ENCODE data around the gene SLC7A10. TPM values are rescaled to one million over a fixed set of nuclear protein-coding genes. Genes with fewer than 3 reads are reported as not detected.

Gene SLC7A10
- total RNA-seq, 2 experiments from 2014 or later, result not detected

- ATAC-seq (ENCODE audit: poor library complexity), result no peak
- H3K4me3 Mint-ChIP-seq, result no peak overlapping the region
- H3K27ac Mint-ChIP-seq, result no peak overlapping the region
- no peak for DNase-seq
- TF ChIP-seq CTCF (IDR thresholded peaks at IDR 0.05), result no peak
- peaks cover 42% of the 10 kb centered on the region for H3K27me3 Mint-ChIP-seq
- H3K36me3 Mint-ChIP-seq (ENCODE audit: low read depth), result no peaks in the 10 kb centered on the region
- H3K4me1 ChIP-seq (ENCODE audit: insufficient read depth, low read length), result peaks cover 12% of the 10 kb centered on the region
- no peak overlapping the region for H3K4me3 ChIP-seq (ENCODE audit: low read length)
- H3K9me3 ChIP-seq (ENCODE audit: control insufficient read depth in 1 of 2, insufficient read depth in 1 of 2, low read length in 2 of 2), result peaks cover 0 to 8% of the 10 kb centered on the region in 2 experiments
- ChIA-PET CTCF (no interaction called here), POLR2A (no interaction called here)
- H3K36me3 ChIP-seq (ENCODE audit: insufficient read depth, low read length), result no peaks in the 10 kb centered on the region
- no peak overlapping the region for H3K27ac ChIP-seq (ENCODE audit: low read depth in 1 of 2, low read length in 2 of 2)
- no peaks in the 10 kb centered on the region for H3K9me3 Mint-ChIP-seq
- intact Hi-C loops (cut with DNase I, micrococcal nuclease), result no loop called here
- H3K27me3 ChIP-seq (ENCODE audit: control insufficient read depth in 1 of 2, insufficient read depth in 2 of 2, low read length in 2 of 2), result peaks cover 28 to 33% of the 10 kb centered on the region in 2 experiments
- H3K4me1 Mint-ChIP-seq (ENCODE audit: low read depth), result peaks cover 12% of the 10 kb centered on the region
These were observed 4.0 kb downstream of the SLC7A10 start for GRCh38 chr19:33221638-33222037.

DNA sequence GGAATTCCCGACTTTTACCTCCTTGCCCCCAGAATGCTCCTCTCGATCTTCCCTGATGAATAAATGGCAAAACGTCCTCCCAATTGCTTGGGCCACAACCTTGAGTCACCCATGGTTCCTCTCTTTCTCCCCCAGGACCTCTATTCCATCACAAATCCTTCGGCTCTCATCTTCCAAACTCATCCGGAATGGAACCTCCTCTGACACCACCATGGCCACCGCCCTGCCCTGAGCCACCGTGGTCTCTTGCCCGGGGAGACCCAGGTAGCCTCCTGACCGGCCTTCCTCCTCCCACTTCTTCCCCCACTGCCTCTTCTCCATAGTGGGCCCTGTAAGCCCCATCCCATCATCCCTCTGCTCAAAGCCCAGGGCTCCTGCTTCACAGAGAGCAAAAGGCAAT is 4.9 kb downstream of the SLC7A10 start:
- Mint-ChIP-seq H3K27me3 (peaks cover 34% of the 10 kb centered on the region), H3K27ac (no peak overlapping the region), H3K4me1 (ENCODE audit: low read depth) (peaks cover 4% of the 10 kb centered on the region), H3K4me3 (no peak overlapping the region), H3K36me3 (ENCODE audit: low read depth) (no peaks in the 10 kb centered on the region), H3K9me3 (no peaks in the 10 kb centered on the region)
- ChIA-PET CTCF (no interaction called here), POLR2A (no interaction called here)
- H3K4me1 ChIP-seq (ENCODE audit: insufficient read depth, low read length), result peaks cover 4% of the 10 kb centered on the region
- ATAC-seq (ENCODE audit: poor library complexity), result no peak
- TF ChIP-seq CTCF (IDR thresholded peaks at IDR 0.05), result no peak
- no peaks in the 10 kb centered on the region for H3K36me3 ChIP-seq (ENCODE audit: insufficient read depth, low read length)
- no peak overlapping the region for H3K4me3 ChIP-seq (ENCODE audit: low read length)
- peaks cover 21 to 25% of the 10 kb centered on the region in 2 experiments for H3K27me3 ChIP-seq (ENCODE audit: control insufficient read depth in 1 of 2, insufficient read depth in 2 of 2, low read length in 2 of 2)
- DNase-seq, result no peak
- peaks cover 0 to 8% of the 10 kb centered on the region in 2 experiments for H3K9me3 ChIP-seq (ENCODE audit: control insufficient read depth in 1 of 2, insufficient read depth in 1 of 2, low read length in 2 of 2)
- no peak overlapping the region for H3K27ac ChIP-seq (ENCODE audit: low read depth in 1 of 2, low read length in 2 of 2)
- intact Hi-C loops (cut with DNase I, micrococcal nuclease), result no loop called here

DNA sequence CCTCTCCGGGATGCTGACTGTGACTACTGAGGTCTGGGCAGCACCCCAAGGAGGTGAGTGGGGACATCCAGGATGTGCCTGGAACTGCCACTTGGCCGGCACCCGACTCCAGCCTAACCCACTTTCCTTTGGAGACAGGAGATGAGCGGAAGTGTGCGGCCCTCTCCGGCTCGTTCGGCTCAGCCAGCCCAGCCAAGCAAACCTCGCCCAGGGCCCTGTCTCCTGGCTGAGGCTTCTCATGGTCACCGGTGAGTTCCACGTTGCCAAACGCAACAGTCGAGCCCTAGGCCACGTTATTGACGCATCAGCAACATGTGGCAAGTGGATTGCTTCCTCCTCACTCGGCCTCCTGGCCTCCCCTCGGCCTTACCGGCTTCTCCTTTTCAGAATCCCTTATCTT is 5.5 kb downstream of the SLC7A10 start:
- peaks cover 3% of the 10 kb centered on the region for H3K4me1 Mint-ChIP-seq (ENCODE audit: low read depth)
- POLR2A ChIA-PET, result no interaction called here
- Histone ChIP-seq H3K27ac (ENCODE audit: low read depth in 1 of 2, low read length in 2 of 2) (no peak overlapping the region), H3K4me1 (ENCODE audit: insufficient read depth, low read length) (peaks cover under 1% of the 10 kb centered on the region), H3K9me3 (ENCODE audit: control insufficient read depth in 1 of 2, insufficient read depth in 1 of 2, low read length in 2 of 2) (peaks cover 0 to 5% of the 10 kb centered on the region in 2 experiments), H3K36me3 (ENCODE audit: insufficient read depth, low read length) (no peaks in the 10 kb centered on the region), H3K4me3 (ENCODE audit: low read length) (no peak overlapping the region), H3K27me3 (ENCODE audit: control insufficient read depth in 1 of 2, insufficient read depth in 2 of 2, low read length in 2 of 2) (peaks cover 18 to 22% of the 10 kb centered on the region in 2 experiments)
- no peaks in the 10 kb centered on the region for H3K9me3 Mint-ChIP-seq
- intact Hi-C loops (cut with DNase I, micrococcal nuclease), result no loop called here
- no peak for TF ChIP-seq CTCF (IDR thresholded peaks at IDR 0.05)
- H3K36me3 Mint-ChIP-seq (ENCODE audit: low read depth), result no peaks in the 10 kb centered on the region
- H3K4me3 Mint-ChIP-seq, result no peak overlapping the region
- CTCF ChIA-PET, result no interaction called here
- peaks cover 32% of the 10 kb centered on the region for H3K27me3 Mint-ChIP-seq
- no peak overlapping the region for H3K27ac Mint-ChIP-seq
- ATAC-seq (ENCODE audit: poor library complexity) (no peak), DNase-seq (no peak)

All from CD4-positive, alpha-beta T cell (primary cell).